ENCODE results near the gene BRCA2.

The BRCA2 gene, protein sequence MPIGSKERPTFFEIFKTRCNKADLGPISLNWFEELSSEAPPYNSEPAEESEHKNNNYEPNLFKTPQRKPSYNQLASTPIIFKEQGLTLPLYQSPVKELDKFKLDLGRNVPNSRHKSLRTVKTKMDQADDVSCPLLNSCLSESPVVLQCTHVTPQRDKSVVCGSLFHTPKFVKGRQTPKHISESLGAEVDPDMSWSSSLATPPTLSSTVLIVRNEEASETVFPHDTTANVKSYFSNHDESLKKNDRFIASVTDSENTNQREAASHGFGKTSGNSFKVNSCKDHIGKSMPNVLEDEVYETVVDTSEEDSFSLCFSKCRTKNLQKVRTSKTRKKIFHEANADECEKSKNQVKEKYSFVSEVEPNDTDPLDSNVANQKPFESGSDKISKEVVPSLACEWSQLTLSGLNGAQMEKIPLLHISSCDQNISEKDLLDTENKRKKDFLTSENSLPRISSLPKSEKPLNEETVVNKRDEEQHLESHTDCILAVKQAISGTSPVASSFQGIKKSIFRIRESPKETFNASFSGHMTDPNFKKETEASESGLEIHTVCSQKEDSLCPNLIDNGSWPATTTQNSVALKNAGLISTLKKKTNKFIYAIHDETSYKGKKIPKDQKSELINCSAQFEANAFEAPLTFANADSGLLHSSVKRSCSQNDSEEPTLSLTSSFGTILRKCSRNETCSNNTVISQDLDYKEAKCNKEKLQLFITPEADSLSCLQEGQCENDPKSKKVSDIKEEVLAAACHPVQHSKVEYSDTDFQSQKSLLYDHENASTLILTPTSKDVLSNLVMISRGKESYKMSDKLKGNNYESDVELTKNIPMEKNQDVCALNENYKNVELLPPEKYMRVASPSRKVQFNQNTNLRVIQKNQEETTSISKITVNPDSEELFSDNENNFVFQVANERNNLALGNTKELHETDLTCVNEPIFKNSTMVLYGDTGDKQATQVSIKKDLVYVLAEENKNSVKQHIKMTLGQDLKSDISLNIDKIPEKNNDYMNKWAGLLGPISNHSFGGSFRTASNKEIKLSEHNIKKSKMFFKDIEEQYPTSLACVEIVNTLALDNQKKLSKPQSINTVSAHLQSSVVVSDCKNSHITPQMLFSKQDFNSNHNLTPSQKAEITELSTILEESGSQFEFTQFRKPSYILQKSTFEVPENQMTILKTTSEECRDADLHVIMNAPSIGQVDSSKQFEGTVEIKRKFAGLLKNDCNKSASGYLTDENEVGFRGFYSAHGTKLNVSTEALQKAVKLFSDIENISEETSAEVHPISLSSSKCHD (N-terminal part only)

DNA sequence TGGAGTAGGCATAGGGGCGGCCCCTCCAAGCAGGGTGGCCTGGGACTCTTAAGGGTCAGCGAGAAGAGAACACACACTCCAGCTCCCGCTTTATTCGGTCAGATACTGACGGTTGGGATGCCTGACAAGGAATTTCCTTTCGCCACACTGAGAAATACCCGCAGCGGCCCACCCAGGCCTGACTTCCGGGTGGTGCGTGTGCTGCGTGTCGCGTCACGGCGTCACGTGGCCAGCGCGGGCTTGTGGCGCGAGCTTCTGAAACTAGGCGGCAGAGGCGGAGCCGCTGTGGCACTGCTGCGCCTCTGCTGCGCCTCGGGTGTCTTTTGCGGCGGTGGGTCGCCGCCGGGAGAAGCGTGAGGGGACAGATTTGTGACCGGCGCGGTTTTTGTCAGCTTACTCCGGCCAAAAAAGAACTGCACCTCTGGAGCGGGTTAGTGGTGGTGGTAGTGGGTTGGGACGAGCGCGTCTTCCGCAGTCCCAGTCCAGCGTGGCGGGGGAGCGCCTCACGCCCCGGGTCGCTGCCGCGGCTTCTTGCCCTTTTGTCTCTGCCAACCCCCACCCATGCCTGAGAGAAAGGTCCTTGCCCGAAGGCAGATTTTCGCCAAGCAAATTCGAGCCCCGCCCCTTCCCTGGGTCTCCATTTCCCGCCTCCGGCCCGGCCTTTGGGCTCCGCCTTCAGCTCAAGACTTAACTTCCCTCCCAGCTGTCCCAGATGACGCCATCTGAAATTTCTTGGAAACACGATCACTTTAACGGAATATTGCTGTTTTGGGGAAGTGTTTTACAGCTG is at the start of gene BRCA2, which contains the start of gene ZAR1L:
TSS of gene BRCA2 (plus strand) at position 271 of the 790 bp plus-strand sequence. CDS start 953 bp downstream, outside the sequence.
TSS of gene ZAR1L (minus strand) at position 126 of the 790 bp plus-strand sequence. CDS start 3,438 bp downstream, outside the sequence.
- Mint-ChIP-seq H3K4me3 (peak within 1 kb of the TSS; percentile 94), H3K27me3 (no peaks in the 10 kb centered on the region), H3K27ac (peak within 1 kb of the TSS; percentile 99), H3K4me1 (peaks cover 6% of the 10 kb centered on the region), H3K36me3 (peaks cover 10% of the 10 kb centered on the region), H3K9me3 (no peaks in the 10 kb centered on the region)
- peak; percentile 99 for ATAC-seq

DNA sequence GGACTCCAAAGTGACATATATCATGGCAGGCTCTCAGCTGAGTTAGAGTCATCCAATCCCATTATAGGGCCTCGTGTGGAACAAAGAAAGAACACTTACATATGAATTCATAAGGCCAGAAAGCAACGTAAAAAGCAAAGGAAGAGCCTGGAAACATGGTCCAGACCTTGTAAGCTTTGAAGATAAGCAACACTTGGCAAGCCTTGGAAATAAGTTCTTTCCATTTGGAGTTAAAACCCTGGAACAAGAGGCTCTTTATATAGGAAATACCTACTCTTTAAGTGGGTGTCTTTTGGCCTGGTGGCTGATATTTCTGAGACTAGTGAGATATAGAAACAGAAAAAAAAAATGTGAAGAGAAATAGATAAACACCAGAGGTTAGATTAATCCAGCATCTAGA is 49.6 kb upstream of the BRCA2 start:
- no peak overlapping the region for H3K27ac Mint-ChIP-seq

DNA sequence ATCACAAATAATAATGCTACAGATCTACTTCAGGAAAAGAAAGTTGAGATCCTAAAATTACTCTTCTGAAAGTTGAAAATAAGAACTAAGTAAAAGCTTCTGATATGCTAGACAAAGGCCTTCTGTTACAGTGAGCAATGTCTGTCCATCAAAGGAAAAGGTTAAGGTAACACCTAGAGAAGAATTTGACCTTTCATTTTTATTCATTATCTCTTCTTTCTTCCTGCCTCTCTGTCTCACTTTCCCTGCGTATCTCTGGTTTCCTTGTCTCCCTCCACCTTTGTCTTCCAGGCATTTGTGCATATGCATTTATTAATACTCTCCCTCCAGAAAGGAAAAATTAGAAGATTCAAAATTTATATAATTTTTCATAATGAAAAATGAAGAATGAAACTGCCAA is 49.2 kb upstream of the BRCA2 start:
- no peaks in the 10 kb centered on the region for H3K36me3 Mint-ChIP-seq
- no peaks in the 10 kb centered on the region for H3K27me3 Mint-ChIP-seq
- no peak overlapping the region for H3K4me3 Mint-ChIP-seq
- no peaks in the 10 kb centered on the region for H3K9me3 Mint-ChIP-seq
- H3K27ac Mint-ChIP-seq: no peak overlapping the region
- no peak for ATAC-seq
- no peaks in the 10 kb centered on the region for H3K4me1 Mint-ChIP-seq

More for the DNA sequence above, 49.6 kb upstream of the BRCA2 start:
- H3K4me3 Mint-ChIP-seq: no peak overlapping the region
- no peak for ATAC-seq
- no peaks in the 10 kb centered on the region for H3K9me3 Mint-ChIP-seq
- H3K27me3 Mint-ChIP-seq: no peaks in the 10 kb centered on the region
- H3K4me1 Mint-ChIP-seq: no peaks in the 10 kb centered on the region
- no peaks in the 10 kb centered on the region for H3K36me3 Mint-ChIP-seq

DNA sequence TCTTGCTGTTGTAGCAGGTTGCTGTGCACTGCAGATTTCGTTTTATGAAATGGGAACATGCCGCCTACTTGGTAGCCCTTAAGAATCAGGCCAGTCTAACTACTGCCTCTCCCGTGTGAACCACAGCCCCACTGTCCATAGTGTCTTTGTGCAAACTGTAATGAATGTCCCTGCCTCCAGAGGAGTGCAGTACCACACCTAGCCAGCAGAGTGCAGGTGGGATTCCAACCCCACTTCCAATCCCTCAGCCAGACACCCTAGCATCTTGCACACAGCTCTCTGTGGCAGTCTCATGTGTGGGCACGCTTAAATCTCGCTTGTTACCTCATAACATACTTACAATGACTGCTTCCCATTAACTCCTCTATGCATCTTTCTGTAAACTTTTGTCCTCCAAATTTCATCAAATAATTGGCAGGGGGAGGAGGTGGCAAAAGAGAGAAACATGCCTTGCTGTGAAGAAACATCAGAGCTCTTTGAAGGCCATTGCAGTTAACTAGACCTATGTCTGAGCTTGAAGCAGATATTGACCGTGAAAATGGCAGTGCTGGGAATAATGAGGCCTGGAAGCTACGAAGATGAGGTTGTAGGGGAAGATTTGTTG is 47.4 kb upstream of the BRCA2 start:
- Mint-ChIP-seq H3K27me3 (no peaks in the 10 kb centered on the region), H3K4me1 (no peaks in the 10 kb centered on the region), H3K4me3 (no peak overlapping the region), H3K27ac (no peak overlapping the region), H3K36me3 (peaks cover 6% of the 10 kb centered on the region), H3K9me3 (no peaks in the 10 kb centered on the region)
- peak; percentile 67 for ATAC-seq

DNA sequence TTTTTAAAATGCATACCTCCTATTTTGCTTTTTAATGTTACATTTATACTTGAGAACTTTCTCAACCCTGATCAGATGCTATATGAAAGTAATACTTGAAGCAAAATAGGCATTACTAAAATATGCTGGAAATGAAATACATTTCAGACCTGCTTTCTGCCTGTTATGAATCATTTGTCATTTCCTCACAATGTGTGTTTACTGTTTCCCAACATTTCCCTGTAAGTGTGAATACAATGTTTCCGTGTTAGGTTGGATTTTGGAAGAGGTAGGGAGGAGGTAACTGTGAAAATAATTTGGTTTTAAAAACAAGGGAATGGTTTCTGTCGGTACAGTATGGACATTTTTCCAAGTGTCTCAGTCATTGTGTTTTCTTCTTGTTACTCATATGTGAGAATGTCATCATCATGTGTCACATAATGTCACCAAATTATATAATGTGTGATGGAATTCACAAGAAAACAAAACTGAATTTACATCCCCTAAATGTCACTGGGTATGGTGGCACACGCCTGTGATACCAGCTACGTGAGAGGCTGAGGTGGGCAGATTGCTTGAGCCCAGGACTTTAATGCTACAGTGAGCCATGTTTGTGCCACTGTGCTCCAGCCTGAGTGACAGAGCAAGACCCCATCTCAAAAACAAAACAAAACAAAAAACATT is 43.2 kb upstream of the BRCA2 start:
- Mint-ChIP-seq H3K27ac (no peak overlapping the region), H3K4me3 (no peak overlapping the region), H3K36me3 (peaks cover 11% of the 10 kb centered on the region), H3K4me1 (no peaks in the 10 kb centered on the region), H3K9me3 (no peaks in the 10 kb centered on the region), H3K27me3 (no peaks in the 10 kb centered on the region)
- ATAC-seq: no peak

DNA sequence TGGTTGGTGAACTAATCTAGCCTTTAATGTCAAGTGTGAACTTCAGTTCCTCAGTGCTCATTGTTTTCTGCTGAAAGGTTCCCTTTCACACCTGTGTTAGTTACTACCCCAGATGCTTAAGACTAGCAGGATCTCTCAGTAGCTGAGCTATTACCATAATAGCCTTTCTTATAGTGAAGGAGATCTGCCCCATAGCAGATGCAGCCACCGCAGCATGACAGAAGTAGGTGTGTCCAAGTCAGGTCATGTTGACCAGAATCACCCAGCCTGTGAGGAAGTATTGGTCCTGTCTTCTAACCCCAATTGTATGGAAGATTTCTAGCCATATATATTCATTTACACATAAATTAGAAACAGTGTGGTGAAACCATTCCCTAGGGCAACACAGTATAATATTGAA is 37.5 kb upstream of the BRCA2 start:
- Mint-ChIP-seq H3K27me3 (no peaks in the 10 kb centered on the region), H3K4me1 (no peaks in the 10 kb centered on the region), H3K9me3 (no peaks in the 10 kb centered on the region), H3K36me3 (peaks cover 5% of the 10 kb centered on the region), H3K27ac (no peak overlapping the region), H3K4me3 (no peak overlapping the region)
- peak; percentile 34 for ATAC-seq

DNA sequence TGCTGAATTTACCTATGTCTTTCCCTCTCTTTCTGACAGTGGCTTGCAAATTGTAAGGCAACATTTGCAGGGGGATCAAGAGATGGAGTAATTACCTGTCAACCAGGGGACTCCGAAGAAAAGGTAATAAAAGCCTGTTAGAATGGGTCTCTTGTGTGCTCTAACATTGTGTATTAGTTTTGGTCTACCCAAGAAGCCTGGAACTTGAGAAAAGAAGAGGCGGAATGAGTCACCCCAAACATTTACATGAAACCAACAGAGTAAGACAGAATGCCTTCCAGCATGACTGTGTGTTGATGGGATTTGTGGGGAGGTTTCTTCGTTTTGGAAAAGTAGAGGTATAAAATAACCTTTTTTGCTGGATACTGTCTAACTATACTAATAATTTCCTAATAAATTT is 36.9 kb upstream of the BRCA2 start:
- H3K9me3 Mint-ChIP-seq: no peaks in the 10 kb centered on the region
- H3K27me3 Mint-ChIP-seq: no peaks in the 10 kb centered on the region
- H3K36me3 Mint-ChIP-seq: peaks cover 5% of the 10 kb centered on the region
- H3K4me1 Mint-ChIP-seq: no peaks in the 10 kb centered on the region
- no peak overlapping the region for H3K27ac Mint-ChIP-seq
- H3K4me3 Mint-ChIP-seq: no peak overlapping the region
- no peak for ATAC-seq

DNA sequence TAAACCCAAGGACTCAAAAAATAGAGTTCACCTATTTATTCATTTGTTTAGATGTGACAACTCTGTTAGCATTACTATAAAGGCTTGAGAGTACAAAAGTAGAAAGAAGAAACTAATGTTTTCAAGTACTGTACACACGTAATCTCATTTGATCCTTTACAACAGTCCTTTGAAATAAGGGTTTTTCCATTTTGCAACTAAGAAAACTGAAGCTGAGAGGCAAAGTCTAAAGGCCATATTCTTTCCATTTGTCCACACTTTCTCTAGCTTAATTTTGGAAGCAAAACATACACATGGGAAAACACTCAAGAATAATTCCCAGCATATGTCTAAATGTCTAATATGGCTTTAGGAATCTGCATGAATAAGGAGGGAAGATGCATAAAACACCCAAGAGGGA is 34.2 kb upstream of the BRCA2 start:
- Mint-ChIP-seq H3K9me3 (no peaks in the 10 kb centered on the region), H3K27ac (no peak overlapping the region), H3K27me3 (no peaks in the 10 kb centered on the region), H3K4me1 (no peaks in the 10 kb centered on the region), H3K4me3 (no peak overlapping the region), H3K36me3 (peaks cover 5% of the 10 kb centered on the region)
- ATAC-seq: no peak

DNA sequence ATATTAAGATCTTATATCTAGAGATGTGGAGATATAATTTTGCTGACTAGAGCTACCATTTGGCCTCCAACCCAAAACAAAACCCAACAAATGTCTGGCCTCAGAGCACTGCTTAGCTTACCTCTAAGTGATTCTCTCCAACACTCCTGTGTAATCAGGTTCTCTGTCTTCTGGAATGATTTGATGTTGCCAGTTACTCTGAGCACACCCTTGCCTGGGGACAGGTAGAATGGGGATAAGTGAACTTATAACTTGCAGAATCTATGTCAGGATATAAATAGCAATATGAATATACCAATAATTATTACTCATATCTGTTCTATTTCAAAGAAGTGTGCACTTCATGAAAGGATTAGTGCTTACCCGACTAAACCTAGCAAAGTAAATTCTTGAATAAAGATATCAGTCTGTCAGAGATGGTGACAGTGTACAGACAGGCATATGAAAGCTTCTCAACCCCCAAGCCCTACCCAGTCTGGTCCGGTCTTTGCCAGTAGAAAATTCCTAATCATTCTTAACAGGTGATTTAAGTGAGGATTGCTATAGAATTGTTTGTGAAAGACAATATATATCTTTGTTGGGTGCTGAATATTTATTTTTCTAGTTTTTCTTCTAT is 33.1 kb upstream of the BRCA2 start:
- Mint-ChIP-seq H3K27ac (no peak overlapping the region), H3K36me3 (no peaks in the 10 kb centered on the region), H3K4me1 (no peaks in the 10 kb centered on the region), H3K4me3 (no peak overlapping the region), H3K9me3 (no peaks in the 10 kb centered on the region), H3K27me3 (no peaks in the 10 kb centered on the region)
- ATAC-seq: no peak

DNA sequence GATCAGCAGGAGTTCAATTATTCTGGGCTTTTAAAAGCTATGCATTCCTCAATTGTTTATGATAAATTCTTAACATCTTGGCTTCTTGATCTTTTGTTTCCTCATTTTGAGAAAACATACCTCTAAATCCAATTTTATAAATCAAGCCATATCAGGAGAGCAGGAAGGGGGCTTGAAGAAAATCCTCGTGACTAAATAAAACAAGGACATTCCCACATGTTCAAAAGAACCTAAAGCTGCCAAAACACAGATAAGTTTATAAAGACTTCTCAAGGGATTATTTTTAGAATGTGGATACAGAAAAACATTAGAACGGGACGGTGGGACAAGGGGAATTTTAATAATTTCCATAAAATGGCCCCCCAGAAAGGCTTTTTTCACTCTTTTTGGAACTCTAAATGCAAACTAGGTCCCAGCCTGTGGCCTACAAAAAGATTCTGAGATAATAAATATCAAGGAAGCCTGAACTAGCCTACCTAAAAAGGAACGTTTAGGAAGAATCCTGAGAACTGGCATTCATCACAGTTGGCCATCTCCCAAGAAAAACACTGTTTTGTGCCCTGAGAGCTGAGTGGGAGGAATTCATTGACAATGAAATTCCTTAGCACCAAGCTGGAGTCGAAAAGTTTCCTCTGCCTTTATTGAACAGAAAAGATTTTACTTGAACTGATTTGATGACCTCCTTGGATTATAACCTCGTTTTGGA is 30.2 kb upstream of the BRCA2 start:
- no peak for ATAC-seq
- H3K27me3 Mint-ChIP-seq: no peaks in the 10 kb centered on the region
- no peaks in the 10 kb centered on the region for H3K4me1 Mint-ChIP-seq
- H3K4me3 Mint-ChIP-seq: no peak overlapping the region
- H3K27ac Mint-ChIP-seq: no peak overlapping the region
- no peaks in the 10 kb centered on the region for H3K36me3 Mint-ChIP-seq
- no peaks in the 10 kb centered on the region for H3K9me3 Mint-ChIP-seq

DNA sequence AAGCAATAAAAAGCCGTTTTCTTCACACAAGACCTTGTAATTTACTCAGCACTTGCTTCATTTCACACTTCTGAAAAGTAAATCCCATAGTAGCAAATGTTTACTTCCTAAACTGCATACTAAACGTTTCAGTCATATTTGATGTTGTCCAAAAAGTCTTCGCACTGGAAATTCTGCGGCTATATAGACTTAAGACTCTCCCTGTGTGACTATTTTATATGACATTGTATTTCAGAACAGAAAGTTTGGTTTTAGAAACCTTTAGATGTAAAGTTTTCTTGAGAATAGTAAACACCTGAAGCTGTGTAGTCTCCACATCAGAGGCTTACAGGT is 29.7 kb upstream of the BRCA2 start:
- Mint-ChIP-seq H3K27ac (no peak overlapping the region), H3K4me1 (no peaks in the 10 kb centered on the region), H3K9me3 (no peaks in the 10 kb centered on the region), H3K4me3 (no peak overlapping the region), H3K36me3 (no peaks in the 10 kb centered on the region), H3K27me3 (no peaks in the 10 kb centered on the region)
- no peak for ATAC-seq

DNA sequence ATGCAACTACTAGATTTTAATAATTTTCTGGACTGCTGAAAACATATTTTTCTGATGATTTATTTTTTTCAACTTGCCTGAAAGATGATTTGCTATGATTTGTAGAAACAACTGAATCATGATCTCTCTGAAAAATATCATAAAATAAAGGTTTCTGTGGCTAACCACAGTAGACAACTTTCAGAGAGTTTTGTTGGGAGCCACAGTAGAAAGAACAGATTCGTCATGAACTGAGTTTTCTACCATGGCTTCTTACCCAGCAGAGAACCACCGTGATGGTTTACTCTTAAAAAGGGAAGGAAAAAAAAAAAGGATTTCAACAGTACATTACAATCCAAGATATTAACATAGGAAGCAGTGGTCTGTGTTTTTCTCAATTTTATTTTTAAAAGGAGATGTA is 18.1 kb upstream of the BRCA2 start:
- no peaks in the 10 kb centered on the region for H3K4me1 Mint-ChIP-seq

DNA sequence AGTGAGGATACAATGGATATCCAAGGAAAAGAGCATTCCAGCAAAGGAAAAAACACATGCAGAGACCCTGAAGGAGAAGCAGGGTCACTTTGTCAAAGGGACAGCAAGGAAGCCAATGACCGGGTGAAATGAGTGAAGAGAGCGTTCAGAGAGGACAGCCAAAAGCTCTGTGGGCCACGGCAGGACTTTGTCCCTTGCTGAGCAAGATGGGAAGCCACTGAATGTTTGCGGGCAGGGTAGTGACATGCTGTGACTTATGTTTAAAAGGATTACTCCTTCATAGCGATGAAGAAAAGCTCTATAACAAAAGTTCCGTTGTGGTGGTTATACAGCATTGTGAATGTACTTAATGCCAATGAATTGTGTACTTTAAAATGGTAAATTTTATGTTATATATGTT is 16.6 kb upstream of the BRCA2 start:
- H3K36me3 Mint-ChIP-seq: no peaks in the 10 kb centered on the region
- no peaks in the 10 kb centered on the region for H3K9me3 Mint-ChIP-seq
- H3K4me3 Mint-ChIP-seq: no peak overlapping the region
- no peak for ATAC-seq
- H3K27ac Mint-ChIP-seq: no peak overlapping the region
- H3K4me1 Mint-ChIP-seq: no peaks in the 10 kb centered on the region
- peaks cover 15% of the 10 kb centered on the region for H3K27me3 Mint-ChIP-seq

More for the DNA sequence above, 18.1 kb upstream of the BRCA2 start:
- no peaks in the 10 kb centered on the region for H3K36me3 Mint-ChIP-seq
- H3K27ac Mint-ChIP-seq: no peak overlapping the region
- no peak overlapping the region for H3K4me3 Mint-ChIP-seq
- no peak for ATAC-seq
- peaks cover 15% of the 10 kb centered on the region for H3K27me3 Mint-ChIP-seq
- no peaks in the 10 kb centered on the region for H3K9me3 Mint-ChIP-seq
